ENCODE results near the gene EFHC2. TPM values are rescaled to one million over a fixed set of nuclear protein-coding genes. Genes with fewer than 3 reads are reported as not detected.

EFHC2 gene
- total and polyA plus RNA-seq, 2 of the 8 experiments (the other 6 are each of a cell fraction or from before 2014, with no cell fraction given): 1.8 to 3.4 TPM

- POLR2A ChIA-PET (ENCODE audit: partially characterized antibody): no interaction called here
- Histone ChIP-seq H2BK5ac (ENCODE audit: low read depth, low read length) (no peak overlapping the region), H3K4ac (replicated peaks; ENCODE audit: insufficient read length, low read depth, low read length) (no peak overlapping the region), H2AK5ac (ENCODE audit: low read depth, low read length) (no peak overlapping the region), H3K14ac (ENCODE audit: insufficient read length) (no peak overlapping the region), H3K9ac (replicated peaks in 1 of 4; ENCODE audit: extremely low read depth in 1 of 4, low read depth in 3 of 4, low read length in 3 of 4) (no peak overlapping the region), H3K27me3 (replicated peaks in 1 of 4; ENCODE audit: control insufficient read depth in 3 of 4, extremely low read depth in 1 of 4, insufficient read depth in 3 of 4, low read length in 3 of 4) (no peaks in the 10 kb centered on the region), H3K36me3 (ENCODE audit: control insufficient read depth in 2 of 4, insufficient read depth in 4 of 4, low read length in 3 of 4) (no peaks in the 10 kb centered on the region), H4K5ac (ENCODE audit: insufficient read length, low read depth, low read length) (no peak overlapping the region), H3K23ac (ENCODE audit: insufficient read length) (no peak overlapping the region), H4K20me1 (replicated peaks in 1 of 2; ENCODE audit: control insufficient read depth in 1 of 2, insufficient read depth in 2 of 2, low read length in 2 of 2) (no peaks in the 10 kb centered on the region), H2AFZ (ENCODE audit: low read length) (no peak overlapping the region), H2BK120ac (replicated peaks; ENCODE audit: low read depth, low read length) (no peak overlapping the region), H3K4me3 (ENCODE audit: extremely low read depth in 1 of 4, insufficient read depth in 2 of 4, low read depth in 3 of 4, low read length in 4 of 4) (no peak overlapping the region), H3K23me2 (ENCODE audit: low read depth, low read length) (no peaks in the 10 kb centered on the region), H3K79me1 (ENCODE audit: low read depth, low read length) (no peaks in the 10 kb centered on the region), H3K9me3 (ENCODE audit: insufficient read depth in 2 of 2, low read depth in 1 of 2, low read length in 1 of 2) (no peaks in the 10 kb centered on the region), H3K4me2 (ENCODE audit: insufficient read depth in 1 of 2, low read depth in 2 of 2, low read length in 2 of 2) (no peak overlapping the region), H3K27ac (ENCODE audit: low read depth, low read length) (no peak overlapping the region), H3K79me2 (ENCODE audit: control insufficient read depth in 1 of 2, insufficient read depth in 2 of 2, low read length in 2 of 2) (no peaks in the 10 kb centered on the region), H3K18ac (ENCODE audit: extremely low read depth, low read length) (no peak overlapping the region), H4K8ac (ENCODE audit: extremely low read depth, insufficient read depth, low read length) (no peak overlapping the region), H2BK15ac (ENCODE audit: low read length) (no peak overlapping the region), H2BK12ac (ENCODE audit: low read depth, low read length) (no peak overlapping the region), H2BK20ac (ENCODE audit: low read length) (no peak overlapping the region), H4K91ac (replicated peaks; ENCODE audit: insufficient read length, low read length) (no peak overlapping the region), H3K56ac (replicated peaks; ENCODE audit: insufficient read length, low read depth, low read length) (no peak overlapping the region), H3K4me1 (replicated peaks in 1 of 4; ENCODE audit: control insufficient read depth in 3 of 4, insufficient read depth in 4 of 4, low read length in 3 of 4) (peaks cover 0 to 3% (median 0%) of the 10 kb centered on the region in 4 experiments; a peak in 3 of 7 replicates)
- no peak for FAIRE-seq
- TF ChIP-seq JUND (IDR thresholded peaks at IDR 0.05; ENCODE audit: low read length) (no peak), TAF1 (IDR thresholded peaks at IDR 0.05; ENCODE audit: low read depth, low read length) (no peak)
- no peak for DNase-seq (ENCODE audit: low read depth in 1 of 2, low spot score in 2 of 2)
- CTCF ChIA-PET (ENCODE audit: partially characterized antibody): no interaction called here
Observed at GRCh38 chrX:44264936-44265335, 78.5 kb downstream of the EFHC2 start.
